Natural killer cell (primary cell): ENCODE measurements around the gene TBX21. TPM values are rescaled to one million over a fixed set of nuclear protein-coding genes. Genes with fewer than 3 reads are reported as not detected.

ENCODE experiments used
- ATAC-seq, 3 donors: fragments of 150-1000 bp in 2 of 3; fragments of 200-7000 bp in 1 of 3; cut with Tn5 transposase; 1 replicate in 1 of 3; 2 replicates in 2 of 3; pipeline ENCODE4 v1.10.0; 2021; ENCODE audit warnings: mild to moderate bottlenecking in 2 of 3, moderate library complexity in 2 of 3
- DNase-seq, 2 donors: peaks; one replicate each; pipeline versions ENCODE4 v3.0.0 to v3.0.0-alpha.2; 2013 to 2021; ENCODE audit warnings: mixed read lengths in 1 of 2
- H3K27ac ChIP-seq: one replicate; pipeline ENCODE4 v1.5.1; 2013; ENCODE audit warnings: mild to moderate bottlenecking, low read length
- H3K27me3 ChIP-seq: one replicate; pipeline ENCODE4 v1.6.1; 2013; ENCODE audit warnings: low read length; ENCODE audit not compliant: control insufficient read depth, insufficient read depth
- H3K36me3 ChIP-seq: one replicate; pipeline ENCODE4 v1.6.1; 2013; ENCODE audit warnings: low read length; ENCODE audit not compliant: control insufficient read depth, insufficient read depth
- H3K4me1 ChIP-seq: one replicate; pipeline ENCODE4 v1.6.1; 2013; ENCODE audit warnings: low read length; ENCODE audit not compliant: control insufficient read depth, insufficient read depth
- H3K4me3 ChIP-seq: one replicate; pipeline ENCODE4 v1.5.1; 2013; ENCODE audit warnings: low read length
- H3K9me3 ChIP-seq: one replicate; pipeline ENCODE4 v1.6.1; 2013; ENCODE audit warnings: low read length; ENCODE audit not compliant: control insufficient read depth, insufficient read depth
- H3K27ac Mint-ChIP-seq, 2 donors: one replicate each; pipeline ENCODE4 v1.8.0; 2022; ENCODE audit warnings: mild to moderate bottlenecking in 2 of 2, mixed read lengths in 2 of 2, moderate library complexity in 1 of 2
- H3K27me3 Mint-ChIP-seq, 2 donors: one replicate each; pipeline ENCODE4 v1.8.0; 2022; ENCODE audit warnings: low read depth in 2 of 2, mixed read lengths in 2 of 2
- H3K36me3 Mint-ChIP-seq: one replicate; pipeline ENCODE4 v1.8.0; 2022; ENCODE audit warnings: mixed read lengths
- H3K4me1 Mint-ChIP-seq, 2 donors: one replicate each; pipeline ENCODE4 v1.8.0; 2022; ENCODE audit warnings: mixed read lengths in 2 of 2
- H3K4me3 Mint-ChIP-seq: one replicate; pipeline ENCODE4 v1.8.0; 2022; ENCODE audit warnings: mild to moderate bottlenecking, moderate library complexity, mixed read lengths
- H3K9me3 Mint-ChIP-seq, 2 donors: one replicate each; pipeline ENCODE4 v1.8.0; 2022; ENCODE audit warnings: mixed read lengths in 2 of 2
- WGBS: methylation state at CpG from one replicate; pipeline ENCODE4 v1.1.7; 2013; ENCODE audit warnings: missing lambda C conversion rate; ENCODE audit not compliant: insufficient coverage; 5-methylcytosine and 5-hydroxymethylcytosine counted together
- intact Hi-C: fragments of 100-400 bp; cut with micrococcal nuclease; formaldehyde crosslinking; loops from one replicate; pipeline ENCODE4 v1.14.2; 2022
- total RNA-seq, 4 donors: library from RNA; stranded (reverse); fragments of 120-200 nt in 1 of 4; gene quantifications; one replicate each; pipeline versions ENCODE4 v1.2.3 to v1.2.4, GENCODE V29; 2013 to 2022
- TF ChIP-seq, protein P1 (sequence below): fragments of 200-600 bp; IDR thresholded peaks from one replicate; pipeline ENCODE4 v1.8.0; 2022; ENCODE audit warnings: antibody characterized with exemption

Gene TBX21
- total RNA-seq, 3 donors from 2014 or later (not counting 1 experiment from before 2014, with no cell fraction given), result 234 to 328 (median 257) TPM

DNA sequence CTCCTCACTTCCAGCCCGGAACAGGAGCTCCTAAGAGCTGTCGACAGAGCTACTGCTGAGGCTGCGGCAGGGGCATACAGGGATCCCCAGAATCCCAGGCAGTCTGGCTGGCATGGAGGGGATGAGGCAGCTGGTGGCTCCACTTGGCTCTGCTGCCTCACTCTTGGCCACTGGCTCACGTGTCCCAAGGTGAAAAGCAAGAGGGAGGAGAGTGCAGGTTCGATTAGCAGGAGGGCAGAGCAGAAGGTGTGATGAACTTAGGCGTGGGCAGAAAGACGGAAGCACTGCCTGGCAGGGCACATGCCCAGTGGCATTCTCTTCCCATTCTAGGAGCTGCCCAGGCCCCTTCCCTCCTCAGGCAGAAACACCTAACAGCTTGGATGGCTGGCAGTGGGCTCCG, 11.3 kb upstream of the TBX21 start:
- Histone ChIP-seq H3K27me3 (no peaks in the 10 kb centered on the region), H3K9me3 (no peaks in the 10 kb centered on the region), H3K4me3 (no peak overlapping the region), H3K4me1 (peaks cover 90% of the 10 kb centered on the region), H3K36me3 (no peaks in the 10 kb centered on the region), H3K27ac (peak overlapping the region; percentile 51)
- ATAC-seq (no peak), DNase-seq (peak in 1 of 2 donors; percentile 23)
- no peaks in the 10 kb centered on the region for H3K27me3 Mint-ChIP-seq
- H3K9me3 Mint-ChIP-seq, result no peaks in the 10 kb centered on the region
- no peaks in the 10 kb centered on the region for H3K36me3 Mint-ChIP-seq
- TF ChIP-seq, protein P1, sequence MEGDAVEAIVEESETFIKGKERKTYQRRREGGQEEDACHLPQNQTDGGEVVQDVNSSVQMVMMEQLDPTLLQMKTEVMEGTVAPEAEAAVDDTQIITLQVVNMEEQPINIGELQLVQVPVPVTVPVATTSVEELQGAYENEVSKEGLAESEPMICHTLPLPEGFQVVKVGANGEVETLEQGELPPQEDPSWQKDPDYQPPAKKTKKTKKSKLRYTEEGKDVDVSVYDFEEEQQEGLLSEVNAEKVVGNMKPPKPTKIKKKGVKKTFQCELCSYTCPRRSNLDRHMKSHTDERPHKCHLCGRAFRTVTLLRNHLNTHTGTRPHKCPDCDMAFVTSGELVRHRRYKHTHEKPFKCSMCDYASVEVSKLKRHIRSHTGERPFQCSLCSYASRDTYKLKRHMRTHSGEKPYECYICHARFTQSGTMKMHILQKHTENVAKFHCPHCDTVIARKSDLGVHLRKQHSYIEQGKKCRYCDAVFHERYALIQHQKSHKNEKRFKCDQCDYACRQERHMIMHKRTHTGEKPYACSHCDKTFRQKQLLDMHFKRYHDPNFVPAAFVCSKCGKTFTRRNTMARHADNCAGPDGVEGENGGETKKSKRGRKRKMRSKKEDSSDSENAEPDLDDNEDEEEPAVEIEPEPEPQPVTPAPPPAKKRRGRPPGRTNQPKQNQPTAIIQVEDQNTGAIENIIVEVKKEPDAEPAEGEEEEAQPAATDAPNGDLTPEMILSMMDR, result no peak
- peaks cover 70 to 80% of the 10 kb centered on the region in 2 donors for H3K4me1 Mint-ChIP-seq
- H3K4me3 Mint-ChIP-seq, result peak overlapping the region; percentile 65
- H3K27ac Mint-ChIP-seq, result peak overlapping the region; percentile 60 to 93
- intact Hi-C loops, result no loop called here
- 59% methylated on average over 8 of the region's 8 CpGs for WGBS

DNA sequence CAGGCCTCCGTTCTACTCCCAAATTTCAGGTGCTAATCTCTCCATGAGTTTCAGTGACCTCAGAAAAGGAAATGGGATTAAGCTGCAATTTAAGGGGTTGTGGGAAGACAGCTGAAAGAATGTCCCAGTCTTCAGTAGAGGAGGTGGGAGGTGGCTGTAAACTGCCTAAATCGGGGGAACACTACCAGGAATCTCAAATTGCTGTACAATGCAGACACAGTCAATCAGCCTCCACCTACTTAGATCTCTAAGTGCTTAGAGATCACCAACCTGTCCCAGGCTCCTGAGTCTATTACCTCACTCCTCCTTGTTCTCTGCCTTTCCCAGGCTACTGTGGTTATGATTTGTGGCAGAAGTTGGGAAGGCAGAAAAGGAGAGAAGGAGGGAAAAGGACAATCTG, 8.3 kb upstream of the TBX21 start:
- intact Hi-C loops, result no loop called here
- Mint-ChIP-seq H3K4me1 (peaks cover 66 to 80% of the 10 kb centered on the region in 2 donors), H3K4me3 (peak overlapping the region; percentile 57), H3K27ac (peak overlapping the region; percentile 24 to 94), H3K36me3 (no peaks in the 10 kb centered on the region), H3K9me3 (no peaks in the 10 kb centered on the region), H3K27me3 (no peaks in the 10 kb centered on the region)
- ATAC-seq (no peak), DNase-seq (no peak)
- Histone ChIP-seq H3K36me3 (no peaks in the 10 kb centered on the region), H3K27me3 (no peaks in the 10 kb centered on the region), H3K4me3 (no peak overlapping the region), H3K4me1 (peaks cover 90% of the 10 kb centered on the region), H3K27ac (no peak overlapping the region), H3K9me3 (no peaks in the 10 kb centered on the region)
- 86% methylated on average over 2 of the region's 2 CpGs for WGBS
- TF ChIP-seq, protein P1, result no peak

DNA sequence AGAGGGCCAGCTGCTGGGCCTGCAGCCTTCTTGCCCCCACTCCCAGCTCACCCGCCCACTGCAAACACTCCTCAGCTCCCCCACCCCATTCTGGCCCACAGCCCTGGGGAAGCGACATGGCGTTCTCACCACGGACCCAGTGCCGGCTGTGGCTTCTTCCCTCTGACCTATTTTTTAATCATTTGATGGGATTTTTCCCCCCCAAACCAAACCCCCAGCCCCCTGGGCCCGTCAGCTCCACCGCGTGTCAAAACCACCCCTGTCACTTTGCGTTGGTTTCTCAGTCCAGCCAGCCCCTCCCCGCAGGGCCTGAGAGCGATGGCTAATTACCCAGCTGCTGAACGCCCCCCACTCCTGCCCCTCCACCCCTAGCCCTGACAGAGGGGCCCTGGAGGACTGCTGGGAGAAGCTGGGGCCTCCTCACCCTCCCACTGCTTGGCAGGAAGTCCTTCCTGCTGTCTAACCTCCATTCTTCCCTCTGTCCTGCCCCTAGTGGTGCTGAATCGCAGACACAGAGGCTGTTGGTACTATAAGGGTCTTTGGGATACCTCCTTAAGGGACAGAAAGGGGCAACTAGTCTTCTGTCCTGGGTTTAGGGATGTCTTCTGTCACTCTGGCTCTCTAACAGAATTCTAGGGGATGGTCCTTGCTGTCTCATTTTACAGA, 7.5 kb upstream of the TBX21 start:
- Mint-ChIP-seq H3K4me3 (peak overlapping the region; percentile 57), H3K4me1 (peaks cover 66 to 80% of the 10 kb centered on the region in 2 donors)
- peak in 2 of 3 donors; percentile 4 to 35 for ATAC-seq

More for the DNA sequence above, 7.5 kb upstream of the TBX21 start:
- Histone ChIP-seq H3K4me3 (no peak overlapping the region), H3K4me1 (peaks cover 90% of the 10 kb centered on the region), H3K9me3 (no peaks in the 10 kb centered on the region), H3K27me3 (no peaks in the 10 kb centered on the region), H3K27ac (peak overlapping the region; percentile 40), H3K36me3 (no peaks in the 10 kb centered on the region)
- intact Hi-C loops, result no loop called here
- H3K27me3 Mint-ChIP-seq, result no peaks in the 10 kb centered on the region
- WGBS, result 44% methylated on average over 13 of the region's 13 CpGs
- no peak for DNase-seq
- peak overlapping the region; percentile 24 to 94 for H3K27ac Mint-ChIP-seq
- TF ChIP-seq, protein P1, result no peak
- no peaks in the 10 kb centered on the region for H3K36me3 Mint-ChIP-seq
- no peaks in the 10 kb centered on the region for H3K9me3 Mint-ChIP-seq
